GM12878 (cell line): Measurements from ENCODE around the gene DPH6. TPM values are rescaled to one million over a fixed set of nuclear protein-coding genes. Genes with fewer than 3 reads are reported as not detected.

Experiments used
- ATAC-seq: fragments of 200-7000 bp; cut with Tn5 transposase; 3 replicates; pipeline ENCODE4 v1.9.1; 2020; ENCODE audit warnings: mild to moderate bottlenecking, moderate library complexity
- BruUV-seq: library from RNA; stranded (reverse); fragments of 400-500 nt; replicated peaks from 2 replicates; lab custom pipeline; 2021; lab: Mats Ljungman, UMichigan
- CTCF ChIA-PET: fragments of 300-600 bp; sonication (Branson Sonifier 250); formaldehyde crosslinking; extraction: SDS; loops from one replicate; lab custom pipeline; 2021; ENCODE audit warnings: inconsistent platforms; lab: Yijun Ruan, JAX
- POLR2A ChIA-PET: fragments of 350-600 bp; formaldehyde crosslinking; extraction: SDS; loops from one replicate; lab custom pipeline; 2021; ENCODE audit warnings: inconsistent platforms; lab: Charles Lee
- RAD21 ChIA-PET: fragments of 300-600 bp; sonication (Branson Sonifier 250); formaldehyde crosslinking; loops from one replicate; lab custom pipeline; 2023; ENCODE audit warnings: antibody characterized with exemption; ENCODE audit not compliant: unreplicated experiment; lab: Charles Lee
- SMC1A ChIA-PET: fragments of 300-600 bp; sonication (Branson Sonifier 250); formaldehyde crosslinking; loops from one replicate; lab custom pipeline; 2023; ENCODE audit not compliant: unreplicated experiment, uncharacterized antibody; lab: Charles Lee
- DNase-seq: peaks from one replicate; pipeline ENCODE4 v3.0.0-alpha.2; 2011; ENCODE audit warnings: low read depth, low spot score
- FAIRE-seq: peaks from 3 replicates; lab custom pipeline; 2011; peaks lifted over from hg19 to GRCh38; lab: Jason Lieb, UNC
- H2AFZ ChIP-seq: 2 replicates; pipeline ENCODE4 v1.6.0; 2011; ENCODE audit warnings: low read depth, low read length, control low read depth; ENCODE audit not compliant: control insufficient read depth
- H3K27ac ChIP-seq: 2 replicates; pipeline ENCODE4 v1.5.1; 2011; ENCODE audit warnings: control low read depth; ENCODE audit not compliant: control insufficient read depth, insufficient read depth
- H3K27me3 ChIP-seq, 2 experiments: replicated peaks in 1 of 2; 2 replicates each; pipeline versions ENCODE4 v1.6.0 to v1.6.1; 2011; ENCODE audit warnings: low read length in 1 of 2; ENCODE audit not compliant: control insufficient read depth in 2 of 2, insufficient read depth in 2 of 2
- H3K36me3 ChIP-seq, 2 experiments: 2 replicates each; pipeline ENCODE4 v1.5.1; 2011; ENCODE audit warnings: low read length in 1 of 2; ENCODE audit not compliant: control insufficient read depth in 2 of 2, insufficient read depth in 2 of 2
- H3K4me1 ChIP-seq: 2 replicates; pipeline ENCODE4 v1.6.1; 2011; ENCODE audit warnings: mild to moderate bottlenecking, low read length, moderate library complexity, mixed read lengths; ENCODE audit not compliant: control insufficient read depth, insufficient read depth
- H3K4me2 ChIP-seq: 2 replicates; pipeline ENCODE4 v1.6.0; 2011; ENCODE audit warnings: control low read depth; ENCODE audit not compliant: control insufficient read depth, insufficient read depth
- H3K4me3 ChIP-seq: fragments of 200-600 bp; sonication (generic); 2 replicates; pipeline ENCODE4 v1.5.1; 2016
- H3K79me2 ChIP-seq: 2 replicates; pipeline ENCODE4 v1.6.0; 2011; ENCODE audit warnings: low read length; ENCODE audit not compliant: control insufficient read depth, insufficient read depth
- H3K9ac ChIP-seq: 2 replicates; pipeline ENCODE4 v1.8.0; 2011; ENCODE audit warnings: low read length, control low read depth, mixed read lengths; ENCODE audit not compliant: control insufficient read depth, insufficient read depth
- H3K9me3 ChIP-seq: replicated peaks from 3 replicates; pipeline ENCODE4 v1.5.1; 2011; ENCODE audit warnings: mild to moderate bottlenecking, low read length; ENCODE audit not compliant: control insufficient read depth, insufficient read depth
- H4K20me1 ChIP-seq: 2 replicates; pipeline ENCODE4 v1.6.0; 2011; ENCODE audit not compliant: control insufficient read depth, insufficient read depth
- BCL3 ChIP-seq: IDR thresholded peaks from 2 replicates; pipeline ENCODE4 v1.6.1; 2011; ENCODE audit warnings: borderline replicate concordance, low read depth, mild to moderate bottlenecking, moderate library complexity, low read length; ENCODE audit not compliant: insufficient read depth, poor library complexity, severe bottlenecking
- ESRRA ChIP-seq: IDR thresholded peaks from 2 replicates; pipeline ENCODE4 v1.6.1; 2012; ENCODE audit warnings: mild to moderate bottlenecking, low read length, improper control_type of control experiment
- GATAD2B ChIP-seq: fragments of 450-650 bp; conservative IDR thresholded peaks from 2 replicates; pipeline ENCODE4 v1.6.1; 2017; ENCODE audit warnings: low read depth, mild to moderate bottlenecking, moderate library complexity
- KLF5 ChIP-seq: fragments of 450-650 bp; IDR thresholded peaks from 2 replicates; pipeline ENCODE4 v1.6.1; 2014; ENCODE audit warnings: mild to moderate bottlenecking; ENCODE audit not compliant: partially characterized antibody
- NFIC ChIP-seq: IDR thresholded peaks from 2 replicates; pipeline ENCODE4 v1.6.1; 2012; ENCODE audit warnings: low read depth, mild to moderate bottlenecking, inconsistent platforms, low read length, moderate library complexity
- PML ChIP-seq: IDR thresholded peaks from 2 replicates; pipeline ENCODE4 v1.6.1; 2012; ENCODE audit warnings: low read length, inconsistent platforms
- POLR2AphosphoS2 ChIP-seq: IDR thresholded peaks from 2 replicates; pipeline ENCODE4 v1.6.1; 2011; ENCODE audit warnings: low read depth, mild to moderate bottlenecking, low read length, improper control_type of control experiment, moderate library complexity
- SREBF2 ChIP-seq: IDR thresholded peaks from 2 replicates; pipeline ENCODE4 v1.6.1; 2012; ENCODE audit warnings: mild to moderate bottlenecking, low read length
- ZNF384 ChIP-seq: IDR thresholded peaks from 2 replicates; pipeline ENCODE4 v1.6.1; 2012; ENCODE audit warnings: low read depth, mild to moderate bottlenecking, low read length, improper control_type of control experiment, borderline replicate concordance
- WGBS: methylation state at CpG from one replicate; pipeline ENCODE4 v1.1.6; 2016; ENCODE audit warnings: low lambda C conversion rate; ENCODE audit not compliant: insufficient replicate concordance, insufficient coverage; ENCODE audit errors: missing lambda C conversion rate; 5-methylcytosine and 5-hydroxymethylcytosine counted together
- in situ Hi-C: fragments of 300-500 bp; cut with MboI; formaldehyde crosslinking; loops from 9 replicates; pipeline ENCODE4 v1.14.3; 2018; ENCODE audit warnings: mixed read lengths
- intact Hi-C: fragments of 100-400 bp; cut with micrococcal nuclease; formaldehyde crosslinking; loops from one replicate; pipeline ENCODE4 v1.14.2; 2022; ENCODE audit not compliant: unreplicated experiment
- polyA plus RNA-seq, 11 experiments: library from polyadenylated mRNA; depleted of rRNA in 4 of 11; unstranded in 6 of 11; stranded (reverse) in 5 of 11; fragments of >200 nt; fragmentation: Nextera tagmentation in 4 of 11; fragmentation: Illumina TruSeq in 1 of 11; extraction: Ambion mirVana in 4 of 11; extraction: Trizol in 1 of 11; gene quantifications; 1 replicate in 1 of 11; 2 replicates in 10 of 11; pipeline versions ENCODE4 v1.2.1 to v1.2.3, GENCODE V29; 2011 to 2016; ENCODE audit warnings: inconsistent platforms in 2 of 11, missing spikeins in 2 of 11, low read depth in 1 of 11
- total RNA-seq, 4 experiments: library from RNA; depleted of rRNA in 3 of 4; stranded (reverse); fragments of >200 nt in 3 of 4; fragmentation: Illumina TruSeq in 1 of 4; extraction: Trizol in 1 of 4; gene quantifications; 2 replicates each; pipeline versions ENCODE4 v1.2.1 to v1.2.3, GENCODE V29; 2013 to 2021
- TF ChIP-seq, protein P1 (sequence below): fragments of 450-650 bp; IDR thresholded peaks from 2 replicates; pipeline ENCODE4 v1.6.1; 2016; ENCODE audit warnings: mild to moderate bottlenecking, moderate library complexity, borderline replicate concordance
- TF ChIP-seq, protein P2 (sequence below): fragments of 450-650 bp; IDR thresholded peaks from 2 replicates; pipeline ENCODE4 v1.6.1; 2014; ENCODE audit warnings: mild to moderate bottlenecking

The DPH6 gene
- total and polyA plus RNA-seq, 10 of the 15 experiments (the other 5 are each of a cell fraction or from before 2014, with no cell fraction given), result 9.0 to 68.5 (median 17.1) TPM

- no TSS peak for BruUV-seq
- Histone ChIP-seq H3K27ac (no peak overlapping the region), H3K9ac (no peak overlapping the region), H3K9me3 (no peaks in the 10 kb centered on the region; the same call in 1 of the 3 replicates), H2AFZ (no peak overlapping the region), H3K27me3 (no peaks in the 10 kb centered on the region), H3K36me3 (no peaks in the 10 kb centered on the region), H4K20me1 (no peaks in the 10 kb centered on the region), H3K79me2 (no peaks in the 10 kb centered on the region), H3K4me1 (no peaks in the 10 kb centered on the region), H3K4me3 (no peak overlapping the region), H3K4me2 (no peak overlapping the region)
- FAIRE-seq (no peak), DNase-seq (no peak), ATAC-seq (no peak)
- ChIA-PET POLR2A (no interaction called here), RAD21 (no interaction called here), CTCF (interaction anchor here (0.7 to 1.6 kb wide), 4 partner anchors 8 to 361 kb away, joined by 3 to 4 read pairs (median 3); no protein-coding TSS in a partner anchor), SMC1A (no interaction called here)
- WGBS, result 74% methylated on average over 2 of the region's 2 CpGs
- no peak for TF ChIP-seq SREBF2
- no peak for TF ChIP-seq ZNF384
- intact Hi-C loops (no loop called here), in situ Hi-C loops (no loop called here)
These were observed 106.7 kb downstream of the DPH6 start for GRCh38 chr15:35439291-35439690.

- intact Hi-C loops (no loop called here), in situ Hi-C loops (no loop called here)
- FAIRE-seq (no peak), ATAC-seq (no peak), DNase-seq (no peak)
- no peaks in the 10 kb centered on the region for H4K20me1 ChIP-seq
- H3K4me1 ChIP-seq, result no peaks in the 10 kb centered on the region
- 97% methylated on average over 5 of the region's 5 CpGs for WGBS
- ChIA-PET RAD21 (no interaction called here), CTCF (no interaction called here), SMC1A (no interaction called here), POLR2A (interaction anchor here (0.7 kb wide), 1 partner anchor 9 kb away, joined by 3 read pairs; no protein-coding TSS in a partner anchor)
- no peaks in the 10 kb centered on the region for H3K36me3 ChIP-seq
- no peak overlapping the region for H3K27ac ChIP-seq
- no peaks in the 10 kb centered on the region for H3K27me3 ChIP-seq
- no peaks in the 10 kb centered on the region; the same call in 1 of the 3 replicates for H3K9me3 ChIP-seq
- H2AFZ ChIP-seq, result no peak overlapping the region
- no peaks in the 10 kb centered on the region for H3K79me2 ChIP-seq
- H3K4me3 ChIP-seq, result no peak overlapping the region
- H3K4me2 ChIP-seq, result no peak overlapping the region
- H3K9ac ChIP-seq, result no peak overlapping the region
- no TSS peak for BruUV-seq
- TF ChIP-seq KLF5 (no peak), GATAD2B (no peak), NFIC (no peak), PML (no peak), ESRRA (no peak), BCL3 (no peak), POLR2AphosphoS2 (no peak)
- TF ChIP-seq, protein P1, sequence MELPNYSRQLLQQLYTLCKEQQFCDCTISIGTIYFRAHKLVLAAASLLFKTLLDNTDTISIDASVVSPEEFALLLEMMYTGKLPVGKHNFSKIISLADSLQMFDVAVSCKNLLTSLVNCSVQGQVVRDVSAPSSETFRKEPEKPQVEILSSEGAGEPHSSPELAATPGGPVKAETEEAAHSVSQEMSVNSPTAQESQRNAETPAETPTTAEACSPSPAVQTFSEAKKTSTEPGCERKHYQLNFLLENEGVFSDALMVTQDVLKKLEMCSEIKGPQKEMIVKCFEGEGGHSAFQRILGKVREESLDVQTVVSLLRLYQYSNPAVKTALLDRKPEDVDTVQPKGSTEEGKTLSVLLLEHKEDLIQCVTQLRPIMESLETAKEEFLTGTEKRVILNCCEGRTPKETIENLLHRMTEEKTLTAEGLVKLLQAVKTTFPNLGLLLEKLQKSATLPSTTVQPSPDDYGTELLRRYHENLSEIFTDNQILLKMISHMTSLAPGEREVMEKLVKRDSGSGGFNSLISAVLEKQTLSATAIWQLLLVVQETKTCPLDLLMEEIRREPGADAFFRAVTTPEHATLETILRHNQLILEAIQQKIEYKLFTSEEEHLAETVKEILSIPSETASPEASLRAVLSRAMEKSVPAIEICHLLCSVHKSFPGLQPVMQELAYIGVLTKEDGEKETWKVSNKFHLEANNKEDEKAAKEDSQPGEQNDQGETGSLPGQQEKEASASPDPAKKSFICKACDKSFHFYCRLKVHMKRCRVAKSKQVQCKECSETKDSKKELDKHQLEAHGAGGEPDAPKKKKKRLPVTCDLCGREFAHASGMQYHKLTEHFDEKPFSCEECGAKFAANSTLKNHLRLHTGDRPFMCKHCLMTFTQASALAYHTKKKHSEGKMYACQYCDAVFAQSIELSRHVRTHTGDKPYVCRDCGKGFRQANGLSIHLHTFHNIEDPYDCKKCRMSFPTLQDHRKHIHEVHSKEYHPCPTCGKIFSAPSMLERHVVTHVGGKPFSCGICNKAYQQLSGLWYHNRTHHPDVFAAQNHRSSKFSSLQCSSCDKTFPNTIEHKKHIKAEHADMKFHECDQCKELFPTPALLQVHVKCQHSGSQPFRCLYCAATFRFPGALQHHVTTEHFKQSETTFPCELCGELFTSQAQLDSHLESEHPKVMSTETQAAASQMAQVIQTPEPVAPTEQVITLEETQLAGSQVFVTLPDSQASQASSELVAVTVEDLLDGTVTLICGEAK, result no peak
- TF ChIP-seq, protein P2, sequence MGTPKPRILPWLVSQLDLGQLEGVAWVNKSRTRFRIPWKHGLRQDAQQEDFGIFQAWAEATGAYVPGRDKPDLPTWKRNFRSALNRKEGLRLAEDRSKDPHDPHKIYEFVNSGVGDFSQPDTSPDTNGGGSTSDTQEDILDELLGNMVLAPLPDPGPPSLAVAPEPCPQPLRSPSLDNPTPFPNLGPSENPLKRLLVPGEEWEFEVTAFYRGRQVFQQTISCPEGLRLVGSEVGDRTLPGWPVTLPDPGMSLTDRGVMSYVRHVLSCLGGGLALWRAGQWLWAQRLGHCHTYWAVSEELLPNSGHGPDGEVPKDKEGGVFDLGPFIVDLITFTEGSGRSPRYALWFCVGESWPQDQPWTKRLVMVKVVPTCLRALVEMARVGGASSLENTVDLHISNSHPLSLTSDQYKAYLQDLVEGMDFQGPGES, result no peak
These were observed 108.8 kb downstream of the DPH6 start for GRCh38 chr15:35437157-35437556.
